CD4-positive, alpha-beta T cell (primary cell): Measurements from ENCODE around the gene RAD51. TPM values are rescaled to one million over a fixed set of nuclear protein-coding genes. Genes with fewer than 3 reads are reported as not detected.

Experiments
- ATAC-seq: fragments of 200-7000 bp; cut with Tn5 transposase; one replicate; pipeline ENCODE4 v1.10.0; 2022; ENCODE audit warnings: mild to moderate bottlenecking; ENCODE audit not compliant: poor library complexity
- CTCF ChIA-PET: fragments of 350-600 bp; sonication (Branson Sonifier 250); formaldehyde crosslinking; loops from one replicate; lab custom pipeline; 2021; ENCODE audit warnings: antibody characterized with exemption, inconsistent platforms; lab: Charles Lee
- POLR2A ChIA-PET: fragments of 350-600 bp; sonication (Branson Sonifier 250); formaldehyde crosslinking; loops from one replicate; lab custom pipeline; 2021; ENCODE audit warnings: antibody characterized with exemption, inconsistent platforms; lab: Charles Lee
- DNase-seq, 14 experiments: peaks; one replicate each; pipeline ENCODE4 v3.0.0-alpha.2; 2013 to 2020; ENCODE audit warnings: mixed read lengths in 2 of 14
- H3K27ac ChIP-seq, 2 donors: one replicate each; pipeline versions ENCODE4 v1.5.1 to v1.7.0; 2013; ENCODE audit warnings: low read length in 2 of 2, low read depth in 1 of 2, mild to moderate bottlenecking in 1 of 2
- H3K27me3 ChIP-seq, 2 experiments: 1 replicate in 1 of 2; 2 replicates in 1 of 2; pipeline versions ENCODE4 v1.6.1 to v1.7.0; 2013; ENCODE audit warnings: low read length in 2 of 2, control low read depth in 1 of 2, mild to moderate bottlenecking in 1 of 2, moderate library complexity in 1 of 2; ENCODE audit not compliant: insufficient read depth in 2 of 2, control insufficient read depth in 1 of 2
- H3K36me3 ChIP-seq: one replicate; pipeline ENCODE4 v1.6.1; 2013; ENCODE audit warnings: low read length, control low read depth; ENCODE audit not compliant: insufficient read depth
- H3K4me1 ChIP-seq: one replicate; pipeline ENCODE4 v1.6.1; 2013; ENCODE audit warnings: low read length, control low read depth; ENCODE audit not compliant: insufficient read depth
- H3K4me3 ChIP-seq: one replicate; pipeline ENCODE4 v1.5.1; 2013; ENCODE audit warnings: mild to moderate bottlenecking, low read length, moderate library complexity
- H3K9me3 ChIP-seq, 2 experiments: 1 replicate in 1 of 2; 2 replicates in 1 of 2; pipeline versions ENCODE4 v1.6.1 to v1.7.0; 2013; ENCODE audit warnings: low read length in 2 of 2, mild to moderate bottlenecking in 2 of 2, control low read depth in 1 of 2, moderate library complexity in 1 of 2; ENCODE audit not compliant: control insufficient read depth in 1 of 2, insufficient read depth in 1 of 2
- H3K27ac Mint-ChIP-seq: one replicate; pipeline ENCODE4 v1.8.0; 2020; ENCODE audit warnings: mixed read lengths
- H3K27me3 Mint-ChIP-seq: one replicate; pipeline ENCODE4 v1.8.0; 2021; ENCODE audit warnings: mixed read lengths
- H3K36me3 Mint-ChIP-seq: one replicate; pipeline ENCODE4 v1.8.0; 2021; ENCODE audit warnings: low read depth, mixed read lengths
- H3K4me1 Mint-ChIP-seq: one replicate; pipeline ENCODE4 v1.8.0; 2021; ENCODE audit warnings: low read depth, mixed read lengths
- H3K4me3 Mint-ChIP-seq: one replicate; pipeline ENCODE4 v1.8.0; 2020; ENCODE audit warnings: mild to moderate bottlenecking, mixed read lengths
- H3K9me3 Mint-ChIP-seq: one replicate; pipeline ENCODE4 v1.8.0; 2020; ENCODE audit warnings: mixed read lengths
- intact Hi-C, 2 experiments: fragments of 100-400 bp; cut with DNase I in 1 of 2; cut with micrococcal nuclease in 1 of 2; formaldehyde crosslinking; loops; one replicate each; pipeline versions ENCODE4 v1.15.1 to v1.9.0; 2023 to 2025; cut with DNase I, micrococcal nuclease
- total RNA-seq, 174 experiments: library from RNA in 2 of 174; stranded (reverse) in 2 of 174; gene quantifications; one replicate each; pipeline ENCODE4 v1.2.3 and lab custom pipeline; 2021 to 2026
- TF ChIP-seq, protein P1 (sequence below): fragments of 200-600 bp; IDR thresholded peaks from one replicate; pipeline ENCODE4 v1.8.0; 2022; ENCODE audit warnings: antibody characterized with exemption, mild to moderate bottlenecking

Gene RAD51
- total RNA-seq, 2 experiments from 2014 or later: 0.64 to 1.5 TPM

DNA sequence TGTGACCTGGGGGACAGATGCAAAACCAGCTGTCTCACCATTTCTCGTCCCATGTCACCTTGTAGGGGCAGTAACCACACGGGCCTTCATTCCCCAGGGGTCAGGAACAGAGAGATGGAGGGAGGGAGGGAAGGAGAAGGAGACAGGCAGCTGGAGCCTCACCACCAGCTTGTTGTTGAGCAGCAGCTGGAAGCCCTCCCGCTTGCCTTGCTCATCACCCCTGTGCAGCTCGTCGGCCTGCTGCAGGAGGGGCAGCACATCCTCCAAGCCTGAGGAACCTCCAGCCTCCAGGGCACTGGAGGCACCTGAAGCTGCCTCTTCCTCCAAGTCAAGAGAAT, 49.8 kb downstream of the RAD51 start:
- POLR2A ChIA-PET: interaction anchor here (1.6 to 2.1 kb wide), 2 partner anchors 19 to 50 kb away, joined by 7 to 10 read pairs; partner anchors contain the start of genes GCHFR and RAD51
- CTCF ChIA-PET: interaction anchor here (0.6 to 2.1 kb wide), 4 partner anchors 9 to 66 kb away, joined by 3 to 8 read pairs (median 3); partner anchors contain the start of genes GCHFR and RMDN3
- H3K4me3 ChIP-seq: no peak overlapping the region
- H3K27me3 ChIP-seq: no peaks in the 10 kb centered on the region
- H3K4me1 ChIP-seq: peaks cover 22% of the 10 kb centered on the region
- H3K4me1 Mint-ChIP-seq: peaks cover 10% of the 10 kb centered on the region
- H3K27ac Mint-ChIP-seq: peak overlapping the region; percentile 96
- no peaks in the 10 kb centered on the region for H3K27me3 Mint-ChIP-seq
- peaks cover 74% of the 10 kb centered on the region for H3K36me3 Mint-ChIP-seq
- no peak overlapping the region for H3K4me3 Mint-ChIP-seq
- peak overlapping the region; percentile 52 to 81 for H3K27ac ChIP-seq
- TF ChIP-seq, protein P1, sequence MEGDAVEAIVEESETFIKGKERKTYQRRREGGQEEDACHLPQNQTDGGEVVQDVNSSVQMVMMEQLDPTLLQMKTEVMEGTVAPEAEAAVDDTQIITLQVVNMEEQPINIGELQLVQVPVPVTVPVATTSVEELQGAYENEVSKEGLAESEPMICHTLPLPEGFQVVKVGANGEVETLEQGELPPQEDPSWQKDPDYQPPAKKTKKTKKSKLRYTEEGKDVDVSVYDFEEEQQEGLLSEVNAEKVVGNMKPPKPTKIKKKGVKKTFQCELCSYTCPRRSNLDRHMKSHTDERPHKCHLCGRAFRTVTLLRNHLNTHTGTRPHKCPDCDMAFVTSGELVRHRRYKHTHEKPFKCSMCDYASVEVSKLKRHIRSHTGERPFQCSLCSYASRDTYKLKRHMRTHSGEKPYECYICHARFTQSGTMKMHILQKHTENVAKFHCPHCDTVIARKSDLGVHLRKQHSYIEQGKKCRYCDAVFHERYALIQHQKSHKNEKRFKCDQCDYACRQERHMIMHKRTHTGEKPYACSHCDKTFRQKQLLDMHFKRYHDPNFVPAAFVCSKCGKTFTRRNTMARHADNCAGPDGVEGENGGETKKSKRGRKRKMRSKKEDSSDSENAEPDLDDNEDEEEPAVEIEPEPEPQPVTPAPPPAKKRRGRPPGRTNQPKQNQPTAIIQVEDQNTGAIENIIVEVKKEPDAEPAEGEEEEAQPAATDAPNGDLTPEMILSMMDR: no peak
- intact Hi-C loops: loop anchor here (5.0 kb wide), 1 partner anchor 38 kb away; no protein-coding TSS in a partner anchor
- no peaks in the 10 kb centered on the region for H3K9me3 ChIP-seq
- no peaks in the 10 kb centered on the region for H3K9me3 Mint-ChIP-seq
- DNase-seq (no peak), ATAC-seq (no peak)
- peaks cover 58% of the 10 kb centered on the region for H3K36me3 ChIP-seq

DNA sequence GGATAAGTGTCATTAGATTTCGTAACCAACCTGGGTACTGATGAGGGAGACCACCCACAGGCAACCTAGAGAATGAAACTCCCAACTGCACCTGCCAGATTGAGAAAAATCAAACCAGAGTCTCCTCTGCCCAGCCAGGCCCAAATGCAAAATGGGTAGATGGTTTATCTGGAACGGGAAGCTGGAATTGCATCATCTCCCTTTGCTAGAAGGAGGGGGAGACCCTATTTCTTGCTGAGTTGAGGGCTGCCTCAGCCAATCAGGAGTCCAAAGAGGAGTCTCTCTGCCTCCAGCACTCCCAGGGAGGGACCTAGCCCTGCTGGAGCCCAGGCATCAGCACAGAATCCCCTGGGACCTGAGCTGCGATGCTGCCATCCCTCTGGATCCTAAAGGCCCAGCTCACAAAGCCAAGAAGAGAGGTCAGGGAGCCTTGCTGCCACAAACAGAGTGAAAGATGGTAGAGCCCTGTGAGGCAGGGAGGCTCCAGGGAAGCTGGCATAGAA, 52.0 kb downstream of the RAD51 start:
- peaks cover 77% of the 10 kb centered on the region for H3K36me3 Mint-ChIP-seq
- TF ChIP-seq, protein P1: no peak
- H3K27me3 Mint-ChIP-seq: no peaks in the 10 kb centered on the region
- Histone ChIP-seq H3K27me3 (no peaks in the 10 kb centered on the region), H3K9me3 (no peaks in the 10 kb centered on the region), H3K27ac (no peak overlapping the region), H3K4me3 (no peak overlapping the region), H3K4me1 (peaks cover 24% of the 10 kb centered on the region), H3K36me3 (peaks cover 65% of the 10 kb centered on the region)
- DNase-seq: no peak
- H3K27ac Mint-ChIP-seq: no peak overlapping the region
- ATAC-seq: no peak
- POLR2A ChIA-PET: interaction anchor here (1.1 kb wide), 1 partner anchor 60 kb away, joined by 3 read pairs; the partner anchor contains the start of gene DNAJC17
- H3K9me3 Mint-ChIP-seq: no peaks in the 10 kb centered on the region
- peaks cover 10% of the 10 kb centered on the region for H3K4me1 Mint-ChIP-seq
- intact Hi-C loops: loop anchor here (5.0 kb wide), 1 partner anchor 35 kb away; no protein-coding TSS in a partner anchor
- no peak overlapping the region for H3K4me3 Mint-ChIP-seq
- CTCF ChIA-PET: interaction anchor here (0.7 to 1.5 kb wide), 7 partner anchors 9 to 207 kb away, joined by 3 to 8 read pairs (median 3); partner anchors contain the start of genes CHAC1 and RAD51

DNA sequence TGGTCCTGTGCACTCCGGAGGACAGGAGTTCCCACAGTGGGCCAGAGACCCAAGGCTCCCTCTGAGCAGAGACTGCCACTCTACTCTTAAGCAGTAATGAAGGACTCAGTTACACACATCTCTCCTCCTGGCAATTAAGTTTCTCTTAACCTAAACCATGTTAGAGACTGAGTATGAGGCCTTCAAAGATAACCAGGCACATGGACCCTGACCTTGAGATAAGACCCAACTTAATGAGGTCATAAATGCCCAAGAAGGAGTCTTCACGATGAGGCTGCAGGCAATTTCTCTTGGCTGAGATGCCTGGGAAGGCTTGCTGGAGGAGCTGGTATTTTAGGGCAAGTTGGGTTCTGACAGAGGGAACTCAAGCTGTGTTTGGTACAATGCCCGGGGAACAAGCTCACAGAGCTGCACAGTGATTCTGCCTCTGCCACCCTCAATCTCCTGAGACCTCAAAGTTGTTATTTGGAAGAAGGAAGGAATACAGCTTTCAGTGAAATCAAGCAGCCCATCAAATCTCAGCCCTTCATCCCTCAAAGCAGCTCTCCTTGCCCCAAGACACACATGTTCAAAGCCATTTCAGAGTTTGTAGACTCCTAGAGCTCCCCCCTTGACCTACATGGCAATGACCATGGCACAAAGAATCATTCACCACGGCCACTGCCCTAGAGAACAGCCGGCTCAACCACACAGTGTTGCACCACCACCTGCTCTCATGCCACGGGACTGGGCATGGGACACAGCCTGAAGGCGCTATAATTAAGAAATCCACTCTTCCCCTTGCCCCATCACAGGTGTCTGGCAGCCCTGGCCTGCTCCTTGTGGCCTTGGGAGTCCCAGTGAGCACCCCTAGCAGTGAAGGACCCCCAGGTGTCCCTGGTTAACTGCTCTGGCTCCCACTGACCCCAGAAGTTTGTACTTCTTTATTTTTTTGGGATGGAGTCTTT, 53.0 kb downstream of the RAD51 start:
- H3K27ac ChIP-seq: no peak overlapping the region
- intact Hi-C loops: loop anchor here (5.0 kb wide), 1 partner anchor 34 kb away; no protein-coding TSS in a partner anchor
- H3K4me1 ChIP-seq: peaks cover 30% of the 10 kb centered on the region
- Mint-ChIP-seq H3K9me3 (no peaks in the 10 kb centered on the region), H3K27me3 (no peaks in the 10 kb centered on the region), H3K36me3 (peaks cover 77% of the 10 kb centered on the region), H3K27ac (no peak overlapping the region), H3K4me1 (peaks cover 19% of the 10 kb centered on the region), H3K4me3 (no peak overlapping the region)
- no peaks in the 10 kb centered on the region for H3K27me3 ChIP-seq
- DNase-seq (no peak), ATAC-seq (no peak)
- TF ChIP-seq, protein P1: no peak
- peaks cover 67% of the 10 kb centered on the region for H3K36me3 ChIP-seq
- CTCF ChIA-PET: interaction anchor here (1.5 kb wide), 1 partner anchor 17 kb away, joined by 3 read pairs; no protein-coding TSS in a partner anchor
- H3K4me3 ChIP-seq: no peak overlapping the region
- POLR2A ChIA-PET: interaction anchor here (1.0 kb wide), 1 partner anchor 16 kb away, joined by 3 read pairs; no protein-coding TSS in a partner anchor
- no peaks in the 10 kb centered on the region for H3K9me3 ChIP-seq
